ENCODE data around the gene KRTAP9-3. TPM values are rescaled to one million over a fixed set of nuclear protein-coding genes. Genes with fewer than 3 reads are reported as not detected.
"Not testable (repeated sequence)": the region's sequence is repeated elsewhere in the genome, so short reads cannot be mapped to it uniquely, and the experiment has no call there.

Gene KRTAP9-3, protein sequence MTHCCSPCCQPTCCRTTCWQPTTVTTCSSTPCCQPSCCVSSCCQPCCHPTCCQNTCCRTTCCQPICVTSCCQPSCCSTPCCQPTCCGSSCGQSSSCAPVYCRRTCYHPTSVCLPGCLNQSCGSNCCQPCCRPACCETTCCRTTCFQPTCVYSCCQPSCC
- not detected for total RNA-seq

DNA sequence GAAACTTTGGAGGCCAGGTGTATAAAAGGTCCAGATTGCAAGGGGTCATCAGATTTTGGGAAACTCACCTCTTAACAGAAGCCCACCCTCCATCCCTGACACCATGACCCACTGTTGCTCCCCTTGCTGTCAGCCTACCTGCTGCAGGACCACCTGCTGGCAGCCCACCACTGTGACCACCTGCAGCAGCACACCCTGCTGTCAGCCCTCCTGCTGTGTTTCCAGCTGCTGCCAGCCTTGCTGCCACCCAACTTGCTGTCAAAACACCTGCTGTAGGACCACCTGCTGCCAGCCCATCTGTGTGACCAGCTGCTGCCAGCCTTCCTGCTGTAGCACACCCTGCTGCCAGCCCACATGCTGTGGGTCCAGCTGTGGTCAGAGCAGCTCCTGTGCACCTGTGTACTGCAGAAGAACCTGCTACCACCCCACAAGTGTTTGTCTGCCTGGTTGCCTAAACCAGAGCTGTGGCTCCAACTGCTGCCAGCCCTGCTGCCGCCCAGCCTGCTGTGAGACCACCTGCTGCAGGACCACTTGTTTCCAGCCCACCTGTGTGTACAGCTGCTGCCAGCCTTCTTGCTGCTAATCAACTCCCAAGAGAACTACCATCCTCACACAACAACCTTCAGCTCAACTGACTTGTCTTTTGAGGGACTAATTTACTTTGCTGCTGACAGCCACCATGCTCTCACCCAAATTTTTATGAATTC lies at the start of gene KRTAP9-3:
Gene KRTAP9-3, plus strand, starts transcription at position 51 of the 707 bp plus-strand sequence. Its CDS starts 53 bp downstream, at position 104.
- H3K4me1 Mint-ChIP-seq (ENCODE audit: low read depth); intact Hi-C loops (cut with micrococcal nuclease); H3K27ac Mint-ChIP-seq; H3K36me3 Mint-ChIP-seq (ENCODE audit: low read depth); POLR2A ChIA-PET; H3K4me3 Mint-ChIP-seq; H3K27me3 Mint-ChIP-seq; DNase-seq; H3K9me3 Mint-ChIP-seq; ATAC-seq: not testable (repeated sequence)
- CTCF ChIA-PET, result interaction anchor here (0.7 kb wide), 1 partner anchor 185 kb away, joined by 3 read pairs; no protein-coding TSS in a partner anchor

DNA sequence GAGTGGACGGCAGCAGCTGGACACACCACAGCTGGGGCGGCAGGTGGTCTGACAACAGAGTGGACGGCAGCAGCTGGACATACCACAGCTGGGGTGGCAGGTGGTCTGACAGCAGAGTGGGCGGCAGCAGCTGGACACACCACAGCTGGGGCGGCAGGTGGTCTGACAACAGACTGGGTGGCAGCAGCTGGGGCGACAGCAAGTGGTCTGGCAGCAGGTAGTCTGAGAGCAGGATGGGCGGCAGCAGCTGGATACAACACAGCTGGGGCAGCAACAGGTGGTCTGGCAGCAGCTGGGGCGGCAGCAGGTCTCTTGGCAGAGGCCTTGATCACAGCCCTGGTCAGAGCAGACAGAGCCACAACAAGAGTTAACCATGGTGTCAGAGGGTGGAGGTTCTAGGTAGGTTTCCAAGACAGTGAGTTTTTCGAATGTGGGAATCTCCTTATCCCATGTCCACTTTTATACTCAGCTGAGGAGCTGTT lies 47.7 kb upstream of the KRTAP9-3 start, which contains the start of gene KRTAP4-1:
Gene KRTAP4-1, minus strand, starts transcription at position 432 of the 482 bp plus-strand sequence. Its CDS starts 57 bp downstream, at position 375.
- no peak for ATAC-seq
- Mint-ChIP-seq H3K27me3 (no peaks in the 10 kb centered on the region), H3K27ac (no peak within 1 kb of the TSS), H3K36me3 (ENCODE audit: low read depth) (no peaks in the 10 kb centered on the region), H3K9me3 (no peaks in the 10 kb centered on the region), H3K4me3 (no peak within 1 kb of the TSS), H3K4me1 (ENCODE audit: low read depth) (no peaks in the 10 kb centered on the region)
- ChIA-PET POLR2A (no interaction called here), CTCF (no interaction called here)
- DNase-seq, result no peak
- intact Hi-C loops (cut with micrococcal nuclease), result no loop called here
- TF ChIP-seq, protein P1, sequence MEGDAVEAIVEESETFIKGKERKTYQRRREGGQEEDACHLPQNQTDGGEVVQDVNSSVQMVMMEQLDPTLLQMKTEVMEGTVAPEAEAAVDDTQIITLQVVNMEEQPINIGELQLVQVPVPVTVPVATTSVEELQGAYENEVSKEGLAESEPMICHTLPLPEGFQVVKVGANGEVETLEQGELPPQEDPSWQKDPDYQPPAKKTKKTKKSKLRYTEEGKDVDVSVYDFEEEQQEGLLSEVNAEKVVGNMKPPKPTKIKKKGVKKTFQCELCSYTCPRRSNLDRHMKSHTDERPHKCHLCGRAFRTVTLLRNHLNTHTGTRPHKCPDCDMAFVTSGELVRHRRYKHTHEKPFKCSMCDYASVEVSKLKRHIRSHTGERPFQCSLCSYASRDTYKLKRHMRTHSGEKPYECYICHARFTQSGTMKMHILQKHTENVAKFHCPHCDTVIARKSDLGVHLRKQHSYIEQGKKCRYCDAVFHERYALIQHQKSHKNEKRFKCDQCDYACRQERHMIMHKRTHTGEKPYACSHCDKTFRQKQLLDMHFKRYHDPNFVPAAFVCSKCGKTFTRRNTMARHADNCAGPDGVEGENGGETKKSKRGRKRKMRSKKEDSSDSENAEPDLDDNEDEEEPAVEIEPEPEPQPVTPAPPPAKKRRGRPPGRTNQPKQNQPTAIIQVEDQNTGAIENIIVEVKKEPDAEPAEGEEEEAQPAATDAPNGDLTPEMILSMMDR (IDR thresholded peaks at IDR 0.05), result no peak

DNA sequence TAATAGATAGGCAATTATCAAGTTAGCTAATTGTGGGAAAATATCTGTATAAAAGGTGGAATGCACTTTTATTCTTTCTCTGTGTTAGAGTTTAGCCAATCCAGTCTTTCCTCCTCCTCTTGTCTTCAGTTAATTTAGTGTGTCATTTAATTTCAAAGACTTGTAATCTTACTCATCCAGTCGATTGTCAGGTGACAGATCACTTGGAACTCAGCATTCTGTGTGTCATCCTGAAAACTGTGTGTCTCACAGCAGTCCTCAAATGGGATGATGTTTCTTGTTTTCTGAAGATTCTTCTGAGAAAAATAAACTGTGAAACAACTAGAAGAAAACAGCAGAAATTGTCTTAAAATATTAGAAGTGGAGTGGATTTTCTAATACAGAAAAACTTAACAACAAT lies 47.2 kb upstream of the KRTAP9-3 start:
- ChIA-PET CTCF (no interaction called here), POLR2A (no interaction called here)
- Mint-ChIP-seq H3K36me3 (ENCODE audit: low read depth) (no peaks in the 10 kb centered on the region), H3K27ac (no peak overlapping the region), H3K4me1 (ENCODE audit: low read depth) (no peaks in the 10 kb centered on the region), H3K9me3 (no peaks in the 10 kb centered on the region), H3K27me3 (no peaks in the 10 kb centered on the region), H3K4me3 (no peak overlapping the region)
- TF ChIP-seq, protein P1 (IDR thresholded peaks at IDR 0.05), result no peak
- no peak for DNase-seq
- intact Hi-C loops (cut with micrococcal nuclease), result no loop called here
- no peak for ATAC-seq

DNA sequence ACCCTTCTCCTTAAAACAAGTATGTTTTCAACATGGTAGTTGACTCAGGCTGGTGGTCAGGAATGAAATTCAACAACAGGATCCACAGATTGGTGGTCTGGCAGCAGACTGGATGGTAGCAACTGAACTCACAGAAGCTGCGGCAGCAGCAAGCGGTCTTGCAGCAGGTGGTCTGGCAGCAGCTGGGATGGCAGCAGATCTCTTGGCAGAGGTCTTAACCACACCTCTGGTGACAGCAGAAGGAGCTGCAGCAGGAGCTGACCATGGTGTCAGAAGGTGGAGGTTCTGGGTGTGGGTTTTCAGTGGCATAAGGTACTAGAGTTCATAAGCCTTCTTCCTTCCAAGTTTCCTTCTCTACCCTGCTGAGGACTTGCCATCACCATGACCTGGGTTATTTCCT lies 45.4 kb upstream of the KRTAP9-3 start:
- Mint-ChIP-seq H3K36me3 (ENCODE audit: low read depth) (no peaks in the 10 kb centered on the region), H3K27ac (no peak overlapping the region), H3K9me3 (no peaks in the 10 kb centered on the region), H3K4me3 (no peak overlapping the region), H3K27me3 (no peaks in the 10 kb centered on the region), H3K4me1 (ENCODE audit: low read depth) (no peaks in the 10 kb centered on the region)
- ATAC-seq (no peak), DNase-seq (no peak)
- ChIA-PET POLR2A (interaction anchor here (1.1 kb wide), 1 partner anchor 23 kb away, joined by 3 read pairs; no protein-coding TSS in a partner anchor), CTCF (no interaction called here)
- intact Hi-C loops (cut with micrococcal nuclease), result no loop called here
- TF ChIP-seq, protein P1 (IDR thresholded peaks at IDR 0.05), result no peak

DNA sequence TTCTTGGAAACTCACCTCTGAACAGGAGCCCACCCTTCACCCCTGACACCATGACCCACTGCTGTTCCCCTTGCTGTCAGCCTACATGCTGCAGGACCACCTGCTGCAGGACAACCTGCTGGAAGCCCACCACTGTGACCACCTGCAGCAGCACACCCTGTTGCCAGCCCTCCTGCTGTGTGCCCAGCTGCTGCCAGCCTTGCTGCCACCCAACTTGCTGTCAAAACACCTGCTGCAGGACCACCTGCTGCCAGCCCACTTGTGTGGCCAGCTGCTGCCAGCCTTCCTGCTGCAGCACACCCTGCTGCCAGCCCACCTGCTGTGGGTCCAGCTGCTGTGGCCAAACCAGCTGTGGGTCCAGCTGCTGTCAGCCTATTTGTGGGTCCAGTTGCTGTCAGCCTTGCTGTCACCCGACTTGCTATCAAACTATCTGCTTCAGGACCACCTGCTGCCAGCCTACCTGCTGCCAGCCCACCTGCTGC lies 42.4 kb upstream of the KRTAP9-3 start, which contains the start of gene KRTAP9-1:
Gene KRTAP9-1, plus strand, starts transcription at position 51 of the 482 bp plus-strand sequence. Its CDS starts 0 bp downstream, at position 51.
- H3K27me3 Mint-ChIP-seq; ATAC-seq; intact Hi-C loops (cut with micrococcal nuclease); H3K9me3 Mint-ChIP-seq; DNase-seq; H3K27ac Mint-ChIP-seq; H3K4me3 Mint-ChIP-seq; H3K4me1 Mint-ChIP-seq (ENCODE audit: low read depth); CTCF ChIA-PET; POLR2A ChIA-PET; H3K36me3 Mint-ChIP-seq (ENCODE audit: low read depth): not testable (repeated sequence)

DNA sequence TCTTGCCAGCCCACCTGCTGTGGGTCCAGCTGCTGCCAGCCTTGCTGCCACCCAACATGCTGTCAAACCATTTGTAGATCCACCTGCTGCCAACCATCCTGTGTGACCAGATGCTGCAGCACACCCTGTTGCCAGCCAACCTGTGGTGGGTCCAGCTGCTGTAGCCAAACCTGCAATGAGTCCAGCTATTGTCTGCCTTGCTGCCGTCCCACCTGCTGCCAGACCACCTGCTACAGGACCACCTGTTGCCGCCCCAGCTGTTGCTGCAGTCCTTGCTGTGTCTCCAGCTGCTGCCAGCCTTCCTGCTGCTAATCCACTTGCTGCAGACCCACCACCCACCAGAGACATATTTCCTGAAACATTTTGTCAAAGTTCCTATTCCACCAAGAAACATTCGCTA lies 41.9 kb upstream of the KRTAP9-3 start:
- no peaks in the 10 kb centered on the region for H3K9me3 Mint-ChIP-seq

More for the DNA sequence above, 41.9 kb upstream of the KRTAP9-3 start:
- Mint-ChIP-seq H3K36me3 (ENCODE audit: low read depth) (no peaks in the 10 kb centered on the region), H3K4me1 (ENCODE audit: low read depth) (no peaks in the 10 kb centered on the region), H3K27ac (no peak overlapping the region), H3K27me3 (no peaks in the 10 kb centered on the region), H3K4me3 (no peak overlapping the region)
- TF ChIP-seq, protein P1 (IDR thresholded peaks at IDR 0.05), result no peak
- DNase-seq (no peak), ATAC-seq (no peak)
- CTCF ChIA-PET, result no interaction called here
- intact Hi-C loops (cut with micrococcal nuclease), result no loop called here
- POLR2A ChIA-PET, result no interaction called here

Measured in activated CD8-positive, alpha-beta T cell treated with anti-CD3 and anti-CD28 coated beads for 36 hours (primary cell).